ENCODE results near the gene PCLO.
"Not testable (repeated sequence)": the region's sequence is repeated elsewhere in the genome, so short reads cannot be mapped to it uniquely, and the experiment has no call there.

Gene PCLO

GRCh38 chr7:83036721-83037380 lies 125.8 kb downstream of the PCLO start:
- H3K9me3 Mint-ChIP-seq: peaks cover 5% of the 10 kb centered on the region
- no peaks in the 10 kb centered on the region for H3K4me1 Mint-ChIP-seq
- no peaks in the 10 kb centered on the region for H3K36me3 Mint-ChIP-seq
- no peak overlapping the region for H3K4me3 Mint-ChIP-seq
- no peaks in the 10 kb centered on the region for H3K27me3 Mint-ChIP-seq
- no peak overlapping the region for H3K27ac Mint-ChIP-seq

GRCh38 chr7:83036130-83036529 lies 126.6 kb downstream of the PCLO start:
- Mint-ChIP-seq H3K27ac (no peak overlapping the region), H3K9me3 (peaks cover 5% of the 10 kb centered on the region), H3K27me3 (no peaks in the 10 kb centered on the region), H3K4me1 (no peaks in the 10 kb centered on the region), H3K36me3 (no peaks in the 10 kb centered on the region), H3K4me3 (no peak overlapping the region)

- Mint-ChIP-seq H3K27ac (no peak overlapping the region), H3K4me1 (no peaks in the 10 kb centered on the region)
Measured at GRCh38 chr7:83032195-83032594, 130.5 kb downstream of the PCLO start.

GRCh38 chr7:83023817-83024665 lies 138.6 kb downstream of the PCLO start:
- H3K9me3 Mint-ChIP-seq: not testable (repeated sequence)

More at GRCh38 chr7:83032195-83032594, 130.5 kb downstream of the PCLO start:
- Mint-ChIP-seq H3K36me3 (no peaks in the 10 kb centered on the region), H3K9me3 (no peaks in the 10 kb centered on the region), H3K27me3 (no peaks in the 10 kb centered on the region), H3K4me3 (no peak overlapping the region)

GRCh38 chr7:83021032-83021431 lies 141.7 kb downstream of the PCLO start:
- H3K4me1 Mint-ChIP-seq: no peaks in the 10 kb centered on the region
- H3K4me3 Mint-ChIP-seq: no peak overlapping the region
- H3K27ac Mint-ChIP-seq: no peak overlapping the region
- H3K36me3 Mint-ChIP-seq: no peaks in the 10 kb centered on the region
- H3K27me3 Mint-ChIP-seq: no peaks in the 10 kb centered on the region
- peaks cover 9% of the 10 kb centered on the region for H3K9me3 Mint-ChIP-seq

More at GRCh38 chr7:83023817-83024665, 138.6 kb downstream of the PCLO start:
- H3K4me1 Mint-ChIP-seq, H3K27me3 Mint-ChIP-seq, H3K4me3 Mint-ChIP-seq, H3K36me3 Mint-ChIP-seq, H3K27ac Mint-ChIP-seq: not testable (repeated sequence)

GRCh38 chr7:83020161-83020560 lies 142.5 kb downstream of the PCLO start:
- H3K36me3 Mint-ChIP-seq: no peaks in the 10 kb centered on the region
- no peaks in the 10 kb centered on the region for H3K27me3 Mint-ChIP-seq
- H3K27ac Mint-ChIP-seq: no peak overlapping the region
- no peak overlapping the region for H3K4me3 Mint-ChIP-seq
- H3K9me3 Mint-ChIP-seq: peaks cover 9% of the 10 kb centered on the region
- H3K4me1 Mint-ChIP-seq: no peaks in the 10 kb centered on the region

- H3K4me1 Mint-ChIP-seq: no peaks in the 10 kb centered on the region
- H3K27ac Mint-ChIP-seq: no peak overlapping the region
- H3K9me3 Mint-ChIP-seq: peaks cover 9% of the 10 kb centered on the region
- no peaks in the 10 kb centered on the region for H3K36me3 Mint-ChIP-seq
- H3K4me3 Mint-ChIP-seq: no peak overlapping the region
- H3K27me3 Mint-ChIP-seq: no peaks in the 10 kb centered on the region
Measured at GRCh38 chr7:83015916-83016315, 146.8 kb downstream of the PCLO start.

- Mint-ChIP-seq H3K27ac (no peak overlapping the region), H3K9me3 (peaks cover 5% of the 10 kb centered on the region), H3K27me3 (no peaks in the 10 kb centered on the region), H3K4me1 (no peaks in the 10 kb centered on the region), H3K4me3 (no peak overlapping the region), H3K36me3 (no peaks in the 10 kb centered on the region)
Measured at GRCh38 chr7:83014546-83014945, 148.1 kb downstream of the PCLO start.

- H3K27ac Mint-ChIP-seq: no peak overlapping the region
- H3K27me3 Mint-ChIP-seq: no peaks in the 10 kb centered on the region
- H3K4me3 Mint-ChIP-seq: no peak overlapping the region
- no peaks in the 10 kb centered on the region for H3K4me1 Mint-ChIP-seq
- H3K36me3 Mint-ChIP-seq: no peaks in the 10 kb centered on the region
- peaks cover 2% of the 10 kb centered on the region for H3K9me3 Mint-ChIP-seq
Measured at GRCh38 chr7:83011954-83012353, 150.7 kb downstream of the PCLO start.

- peaks cover 5% of the 10 kb centered on the region for H3K9me3 Mint-ChIP-seq
- H3K36me3 Mint-ChIP-seq: no peaks in the 10 kb centered on the region
- H3K4me1 Mint-ChIP-seq: no peaks in the 10 kb centered on the region
- H3K27me3 Mint-ChIP-seq: no peaks in the 10 kb centered on the region
- no peak overlapping the region for H3K4me3 Mint-ChIP-seq
- no peak overlapping the region for H3K27ac Mint-ChIP-seq
Measured at GRCh38 chr7:83005410-83005809, 157.3 kb downstream of the PCLO start.

GRCh38 chr7:83001362-83002040 lies 161.2 kb downstream of the PCLO start:
- Mint-ChIP-seq H3K4me1 (no peaks in the 10 kb centered on the region), H3K4me3 (no peak overlapping the region), H3K36me3 (no peaks in the 10 kb centered on the region), H3K27ac (no peak overlapping the region), H3K9me3 (peaks cover 11% of the 10 kb centered on the region), H3K27me3 (no peaks in the 10 kb centered on the region)

- no peak overlapping the region for H3K27ac Mint-ChIP-seq
- H3K4me1 Mint-ChIP-seq: no peaks in the 10 kb centered on the region
- no peak overlapping the region for H3K4me3 Mint-ChIP-seq
- peaks cover 5% of the 10 kb centered on the region for H3K9me3 Mint-ChIP-seq
- no peaks in the 10 kb centered on the region for H3K27me3 Mint-ChIP-seq
- H3K36me3 Mint-ChIP-seq: no peaks in the 10 kb centered on the region
Measured at GRCh38 chr7:82998436-82998835, 164.2 kb downstream of the PCLO start.

GRCh38 chr7:82985144-82985802 lies 177.4 kb downstream of the PCLO start:
- Mint-ChIP-seq H3K27ac (no peak overlapping the region), H3K27me3 (no peaks in the 10 kb centered on the region), H3K9me3 (no peaks in the 10 kb centered on the region), H3K36me3 (no peaks in the 10 kb centered on the region), H3K4me3 (no peak overlapping the region), H3K4me1 (no peaks in the 10 kb centered on the region)

- H3K27me3 Mint-ChIP-seq: no peaks in the 10 kb centered on the region
- H3K4me3 Mint-ChIP-seq: no peak overlapping the region
- no peak overlapping the region for H3K27ac Mint-ChIP-seq
- no peaks in the 10 kb centered on the region for H3K4me1 Mint-ChIP-seq
- H3K9me3 Mint-ChIP-seq: no peaks in the 10 kb centered on the region
- no peaks in the 10 kb centered on the region for H3K36me3 Mint-ChIP-seq
Measured at GRCh38 chr7:82980130-82980788, 182.4 kb downstream of the PCLO start.

GRCh38 chr7:82975811-82976468 lies 186.7 kb downstream of the PCLO start:
- H3K27me3 Mint-ChIP-seq: no peaks in the 10 kb centered on the region
- H3K27ac Mint-ChIP-seq: no peak overlapping the region
- no peaks in the 10 kb centered on the region for H3K9me3 Mint-ChIP-seq

More at GRCh38 chr7:82975811-82976468, 186.7 kb downstream of the PCLO start:
- Mint-ChIP-seq H3K4me1 (no peaks in the 10 kb centered on the region), H3K36me3 (no peaks in the 10 kb centered on the region), H3K4me3 (no peak overlapping the region)

All from activated naive CD4-positive, alpha-beta T cell treated with anti-CD3 and anti-CD28 coated beads, Interleukin-2, amount 50 U/mL, for 24 hours (primary cell).